HG03103 (cell line): ENCODE measurements around the gene ADSS1.

Source experiments
- ATAC-seq: cut with Tn5 transposase; IDR thresholded peaks from one replicate; pipeline ENCODE4 v1.9.1; 2021; ENCODE audit warnings: low read depth; ENCODE audit not compliant: unreplicated experiment

The ADSS1 gene

DNA sequence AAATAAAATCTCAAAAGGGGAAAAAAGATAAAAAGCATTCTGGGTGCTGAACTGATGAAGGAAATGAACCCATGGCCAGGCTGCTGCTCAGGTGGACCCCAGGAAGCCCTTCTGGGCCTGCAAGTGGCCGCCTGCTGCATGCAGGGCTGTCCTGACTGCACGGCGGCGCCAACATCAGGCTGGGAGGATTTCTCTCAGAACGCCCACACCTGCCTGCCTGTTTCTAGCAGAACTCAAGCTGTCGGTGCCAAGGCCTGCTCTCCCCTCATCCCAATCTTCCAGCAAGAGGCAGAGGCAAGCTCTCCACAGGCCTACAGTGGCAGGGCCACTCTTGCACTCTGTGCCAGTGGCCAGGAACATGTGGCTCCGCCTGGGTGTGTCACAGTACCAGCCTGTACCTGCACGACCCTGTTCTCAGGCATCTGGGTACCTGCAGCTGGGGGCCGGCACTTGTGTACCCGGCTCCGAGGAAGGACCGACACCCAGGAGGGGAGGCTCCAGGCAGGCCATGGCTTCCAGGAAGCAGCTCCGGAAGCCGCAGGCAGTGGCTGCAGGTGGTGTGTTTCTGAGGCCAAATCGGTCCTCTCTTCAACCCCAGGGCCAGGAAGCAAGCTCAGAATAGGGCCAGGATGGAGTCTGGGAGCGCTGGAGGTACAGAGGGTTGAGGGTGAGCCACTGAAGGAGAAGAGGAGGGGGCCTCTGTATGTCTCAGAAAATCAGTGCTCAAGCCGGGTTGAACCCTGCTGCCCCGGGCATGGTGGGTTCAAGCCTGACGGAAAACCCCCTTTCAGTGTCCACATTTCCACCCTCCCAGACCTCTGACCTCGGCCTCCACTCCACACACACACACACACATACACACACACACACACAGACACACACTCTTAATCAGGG, 37.2 kb upstream of the ADSS1 start:
- no peak for ATAC-seq

DNA sequence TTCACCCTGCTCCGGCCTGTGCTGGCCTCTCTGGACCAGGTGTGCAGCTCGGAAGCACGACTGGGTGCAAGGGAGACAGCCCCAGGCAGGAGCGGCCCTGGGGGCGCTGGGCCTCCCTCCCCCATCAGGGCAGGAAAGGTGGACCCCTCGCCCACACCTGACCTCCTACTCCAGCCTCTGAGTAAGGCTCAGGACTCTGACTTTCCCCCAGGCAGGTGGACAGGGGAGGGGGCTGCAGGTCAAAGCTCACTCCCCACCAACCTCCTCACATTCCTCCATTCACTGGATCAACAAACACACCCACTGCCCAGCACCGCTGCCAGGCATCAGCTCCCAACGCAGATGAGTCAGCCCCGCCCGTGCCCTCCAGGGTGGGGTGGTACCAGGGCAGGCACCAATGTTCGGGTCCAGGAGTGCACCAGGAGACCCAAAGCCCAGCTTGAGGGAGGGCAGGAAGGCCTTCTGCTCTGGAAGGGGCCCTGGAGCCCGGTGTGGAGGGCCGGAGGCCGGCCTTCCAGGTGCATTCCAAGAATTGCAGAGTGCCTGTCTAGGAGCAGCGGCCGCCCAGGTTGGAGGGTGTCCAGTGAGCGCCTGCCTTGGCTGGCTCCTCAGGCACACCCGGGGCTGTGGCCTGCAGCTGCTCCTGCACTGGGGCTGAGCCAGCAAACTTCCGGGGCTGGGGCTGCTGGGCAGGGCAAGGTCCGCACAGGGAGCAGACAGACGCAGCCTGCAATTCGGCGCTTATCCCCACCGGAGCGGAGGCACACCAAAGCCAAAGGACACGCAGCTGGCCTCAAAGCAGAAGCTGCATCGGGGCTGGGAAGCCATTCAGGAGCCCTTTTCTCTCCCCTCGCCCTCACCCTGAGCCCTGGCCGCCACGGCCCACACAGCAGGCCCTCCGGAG, 36.2 kb upstream of the ADSS1 start:
- ATAC-seq = no peak

DNA sequence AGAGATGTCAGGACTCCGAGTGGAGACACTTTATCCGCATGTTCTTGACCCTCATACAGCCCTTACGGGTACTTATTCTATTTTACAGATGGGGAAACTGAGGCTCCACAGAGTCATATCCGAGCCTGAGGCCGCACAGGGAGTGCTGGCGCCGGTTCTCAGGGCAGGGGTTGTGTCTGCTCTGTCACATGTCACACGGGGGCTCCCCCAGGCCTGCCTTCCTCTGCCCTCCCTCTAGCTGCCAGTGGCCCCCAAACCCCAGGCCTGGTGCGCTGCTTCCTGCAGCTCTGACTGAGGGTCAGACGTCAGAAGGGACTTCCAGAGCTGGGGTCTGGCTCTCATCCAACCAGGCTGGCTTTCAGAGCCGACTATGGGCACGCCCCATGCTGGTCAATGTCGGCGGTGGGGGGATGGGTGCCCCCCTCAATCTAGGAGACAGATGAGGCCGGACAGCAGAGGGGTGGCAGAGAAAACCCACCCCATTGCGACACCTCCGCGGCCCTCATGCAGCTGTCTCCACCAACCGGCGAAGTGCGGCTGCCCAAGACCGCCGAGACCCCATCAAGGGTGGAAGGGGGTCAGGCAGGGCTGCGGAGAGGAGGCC, 35.4 kb upstream of the ADSS1 start:
- ATAC-seq = no peak

DNA sequence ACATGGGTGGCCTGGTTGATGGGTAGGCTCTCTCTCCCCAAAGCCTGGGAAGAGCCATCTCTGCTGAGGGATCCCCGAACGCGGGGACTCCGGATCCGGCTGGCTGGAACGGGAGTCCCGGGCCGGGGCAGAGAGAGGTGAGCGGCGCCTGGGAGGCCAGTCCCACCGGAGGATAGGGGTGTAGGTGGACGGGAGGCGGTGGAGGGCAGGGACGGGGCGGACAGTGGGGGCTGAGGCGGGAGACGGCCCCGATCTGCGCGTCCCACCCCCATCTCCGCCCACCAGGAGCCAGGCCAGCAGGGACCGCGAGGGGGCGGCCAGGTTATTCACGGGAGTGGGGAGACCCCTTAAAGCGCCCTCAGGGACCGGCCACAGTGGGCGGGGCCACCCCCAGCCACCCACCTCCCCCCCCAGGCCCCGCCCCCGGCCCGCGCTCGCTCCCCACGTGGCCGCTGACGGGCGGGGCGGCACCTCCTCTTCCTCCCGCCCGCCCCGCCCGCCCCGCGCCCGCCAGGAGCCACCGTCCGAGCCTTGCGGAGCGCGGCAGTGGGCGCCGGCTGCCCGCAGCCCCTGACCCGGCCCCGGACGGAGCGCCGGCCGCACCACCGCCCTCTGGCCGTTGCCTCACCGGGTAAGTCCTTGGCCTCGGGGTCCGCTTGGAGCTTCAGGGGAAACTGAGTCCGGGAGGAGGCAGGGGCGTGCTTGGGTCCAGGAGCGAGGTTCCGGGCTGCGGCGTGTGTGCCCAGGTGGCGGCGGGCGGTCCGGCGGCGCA, 34.7 kb upstream of the ADSS1 start, which contains the start of gene INF2:
Gene INF2 (plus strand): TSS at position 510 of the 772 bp plus-strand sequence. CDS start 11,748 bp downstream, outside the sequence.
- no peak for ATAC-seq

DNA sequence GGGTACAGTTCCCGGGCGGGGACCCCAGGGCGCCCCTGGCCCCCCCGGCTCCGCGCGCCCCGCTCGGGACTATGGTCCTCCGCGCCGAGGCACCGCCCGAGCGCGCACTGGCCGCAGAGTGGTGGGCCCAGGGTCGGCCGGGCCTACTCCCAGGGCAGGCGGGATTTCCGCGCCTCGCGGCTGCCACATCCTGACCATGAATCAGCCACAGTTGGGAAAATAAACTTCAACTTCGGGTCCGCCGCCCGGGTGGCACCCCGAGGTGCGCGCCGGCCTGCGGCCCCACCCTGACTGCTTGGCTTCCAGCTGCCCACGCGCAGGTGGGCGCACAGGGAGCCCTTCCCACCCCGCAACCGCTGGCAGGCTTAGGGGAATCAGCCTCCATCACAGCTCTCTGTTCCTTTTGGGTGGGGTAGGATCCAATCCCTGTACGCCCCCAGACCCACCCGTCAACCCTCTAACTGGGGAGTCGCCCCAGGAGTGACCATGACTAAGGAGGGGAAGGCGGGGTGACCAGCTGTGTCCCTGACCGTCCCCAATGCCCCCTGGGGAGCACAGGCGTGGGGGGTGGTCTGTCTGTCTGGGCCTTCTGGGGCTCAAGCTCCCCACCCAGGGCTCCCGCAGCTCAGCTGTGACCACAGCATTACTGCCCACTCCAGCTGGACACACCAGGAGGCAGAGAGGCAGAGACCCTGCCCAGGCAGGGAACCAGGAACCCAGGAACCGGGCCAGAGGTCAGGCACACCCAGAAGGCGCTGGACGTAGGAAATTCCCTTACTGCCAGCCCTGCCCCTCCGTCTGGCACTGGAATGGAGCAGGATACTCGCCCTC, 33.9 kb upstream of the ADSS1 start:
- ATAC-seq = no peak

DNA sequence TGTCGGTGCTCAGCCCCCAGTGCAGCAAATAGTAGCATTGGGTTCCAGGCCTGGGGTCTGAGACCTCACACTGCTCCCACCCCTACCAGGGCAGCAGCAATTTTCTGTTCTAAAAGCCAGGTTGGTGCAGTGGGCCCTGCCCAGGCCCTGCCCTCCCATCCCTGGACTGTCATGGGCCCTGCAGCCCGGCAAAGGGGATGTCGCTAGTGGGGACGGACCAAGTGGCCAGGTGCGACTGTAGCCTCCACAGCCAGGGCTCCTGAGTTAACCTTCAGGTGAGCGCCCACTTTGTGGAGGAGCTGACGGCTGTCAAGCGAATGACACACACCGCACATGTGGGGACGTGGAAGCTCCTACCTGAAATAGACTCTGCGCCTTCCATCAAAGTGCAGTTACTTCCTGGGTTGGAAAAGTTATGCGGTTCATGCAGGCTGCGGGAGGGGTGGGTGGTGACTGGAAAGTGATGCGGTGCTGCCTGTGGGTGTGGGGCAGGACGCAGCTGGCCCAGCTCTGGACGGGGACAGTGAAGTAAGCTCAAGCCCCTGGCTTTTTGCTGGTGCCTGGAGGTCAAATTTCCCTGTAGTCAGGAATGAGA, 33.1 kb upstream of the ADSS1 start:
- ATAC-seq = no peak

DNA sequence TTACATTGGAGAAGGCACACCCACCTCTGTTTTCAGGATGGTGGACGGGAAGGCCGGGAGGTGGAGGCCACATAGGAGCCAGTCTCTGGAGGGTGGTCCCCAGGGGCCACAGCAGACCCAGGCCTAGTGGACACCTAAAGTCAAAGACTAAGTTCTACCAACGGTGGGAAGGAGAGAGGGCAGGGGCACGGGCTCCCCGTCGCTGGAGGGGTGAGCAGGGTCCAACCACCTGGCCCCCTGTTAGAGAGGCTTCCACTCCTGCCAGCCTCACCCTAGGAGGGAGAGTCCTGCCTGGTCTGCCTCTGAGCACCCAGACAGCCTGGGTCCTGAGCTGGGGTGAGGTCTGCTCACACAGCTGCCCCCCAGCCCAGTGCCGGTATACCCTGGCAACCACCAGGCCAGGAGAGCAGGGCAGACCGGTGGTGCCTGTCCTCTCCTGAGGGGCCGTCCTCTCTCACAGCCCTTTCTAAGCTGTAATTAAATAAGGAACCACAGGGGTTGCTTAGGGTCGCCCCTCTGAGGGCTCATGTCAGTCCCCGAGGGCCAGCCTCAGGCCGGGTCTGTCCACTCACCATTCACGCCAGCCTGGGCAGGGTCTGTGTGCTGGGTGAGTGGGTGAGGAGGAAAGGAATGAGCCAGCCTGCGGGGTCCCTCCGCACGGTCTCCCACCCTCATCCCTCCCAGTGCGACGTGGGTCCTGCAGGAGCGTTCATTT, 32.3 kb upstream of the ADSS1 start:
- ATAC-seq = no peak

DNA sequence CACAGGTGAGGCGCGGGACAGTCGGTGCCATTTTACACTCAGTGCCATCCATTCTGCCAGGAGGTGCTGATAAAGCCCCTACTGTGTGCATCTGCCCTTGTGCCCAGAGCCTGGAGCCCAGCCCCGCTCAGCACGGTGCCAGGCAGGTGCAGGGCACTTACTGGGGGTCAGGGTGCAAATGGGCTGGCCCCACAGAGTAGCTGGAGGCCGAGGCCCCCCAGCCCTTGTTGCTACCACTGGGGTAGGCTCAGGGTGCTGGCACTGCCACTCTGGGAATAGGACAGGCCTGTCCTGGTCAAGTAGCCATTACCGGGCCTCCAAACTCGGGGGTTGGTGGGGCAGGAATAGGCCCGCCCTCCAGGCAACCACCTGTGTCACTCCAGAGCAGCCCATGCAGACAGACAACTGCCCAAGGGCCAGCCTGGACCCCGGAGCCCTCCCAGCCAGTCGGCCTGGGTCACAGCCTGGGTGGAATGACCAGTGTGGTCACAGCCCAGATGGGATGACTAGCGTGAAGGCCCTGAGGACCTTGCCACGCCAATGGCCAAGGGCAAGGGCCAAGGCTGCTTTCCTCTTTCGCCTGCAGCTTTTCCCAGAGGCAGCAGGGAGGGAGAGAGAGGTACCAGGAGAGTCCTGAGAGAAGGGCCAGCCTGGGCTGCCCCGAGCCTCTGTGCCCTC, 31.6 kb upstream of the ADSS1 start:
- ATAC-seq = no peak

DNA sequence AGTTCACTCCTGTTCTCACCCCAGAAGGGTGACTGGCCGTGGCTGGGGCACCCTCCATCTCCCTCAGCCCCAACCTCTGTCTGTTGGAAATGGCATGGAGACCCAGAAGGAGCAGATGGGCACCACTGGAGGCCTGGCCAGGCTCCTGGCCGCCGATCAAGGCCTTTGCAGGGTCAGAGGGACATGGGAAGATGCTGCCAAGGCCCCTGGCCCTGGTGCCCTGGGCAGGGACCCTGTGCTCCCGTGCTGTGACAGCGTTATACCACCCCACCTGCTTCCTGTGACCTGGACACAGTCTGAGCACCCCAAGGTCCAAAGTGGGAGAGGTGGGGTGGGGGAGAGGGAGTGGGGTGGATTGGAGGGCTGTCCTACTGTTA, 31.1 kb upstream of the ADSS1 start:
- ATAC-seq = no peak

DNA sequence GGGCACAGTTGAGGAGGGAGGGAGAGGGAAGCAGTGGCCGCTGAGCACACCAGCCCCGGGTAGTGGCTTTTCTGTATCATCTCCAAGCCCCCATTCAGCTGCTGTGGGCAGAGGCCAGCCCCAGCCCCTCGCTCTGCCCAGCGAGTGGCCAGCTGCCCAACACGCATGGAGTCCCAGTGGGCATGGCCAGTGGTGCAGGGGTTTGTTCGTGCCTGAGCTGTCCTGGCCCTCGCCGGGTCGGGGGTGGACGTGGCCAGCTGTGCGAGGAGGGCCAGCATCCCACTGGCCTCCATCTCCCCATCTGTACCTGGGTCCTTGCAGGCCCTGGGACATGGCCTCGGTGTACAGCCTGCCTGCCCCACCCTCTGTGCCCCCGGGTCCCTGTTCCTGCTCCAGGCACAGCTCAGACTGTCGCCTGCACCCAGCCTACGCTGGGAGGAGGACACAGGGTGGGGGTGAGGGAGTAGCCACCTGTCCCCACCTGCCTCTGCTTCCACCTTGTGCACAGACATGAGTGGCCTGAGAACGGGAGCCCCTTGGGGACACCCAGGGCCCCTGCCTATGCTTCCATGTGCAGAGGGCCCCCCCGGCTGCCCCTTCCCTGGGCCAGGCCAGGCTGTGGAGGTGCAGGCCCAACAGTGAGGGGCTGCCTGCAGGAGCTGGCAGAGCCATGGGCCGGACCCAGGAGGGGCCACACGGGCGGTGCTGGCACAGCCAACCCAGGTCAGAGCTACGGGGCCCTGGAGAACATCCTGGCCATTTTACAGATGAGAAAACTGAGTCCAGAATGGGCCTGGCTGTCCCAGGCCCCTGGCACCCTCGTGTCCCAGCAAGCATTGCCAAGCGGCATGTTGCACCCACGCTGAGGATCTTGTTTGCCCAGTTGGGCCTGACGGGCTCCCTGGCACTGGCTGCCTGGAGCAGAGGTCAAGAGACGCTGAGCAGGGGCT, 30.3 kb upstream of the ADSS1 start:
- no peak for ATAC-seq

DNA sequence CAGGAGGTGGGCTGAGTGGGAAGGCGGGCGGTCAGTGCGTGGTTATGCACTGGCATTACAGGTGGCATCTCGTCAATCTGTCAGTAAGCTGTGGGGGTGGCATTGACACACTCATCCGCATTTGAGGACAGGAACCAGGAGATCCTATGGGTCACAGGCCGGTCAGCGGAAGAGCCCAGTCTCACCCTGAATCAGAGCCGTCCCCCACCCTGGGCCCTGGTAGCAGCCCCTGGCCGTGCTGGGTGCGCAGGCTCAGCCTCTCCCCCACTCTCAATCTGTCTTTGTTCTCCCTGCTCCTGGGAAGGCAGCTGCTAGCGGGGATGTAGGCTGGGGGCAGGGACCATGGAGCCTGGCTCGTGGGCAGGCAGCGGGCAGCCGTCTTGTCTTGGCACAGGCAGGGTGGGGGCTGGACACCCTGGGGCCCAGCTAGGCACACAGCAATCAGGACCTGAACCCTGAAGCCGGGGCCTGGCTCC, 29.5 kb upstream of the ADSS1 start:
- ATAC-seq = no peak

DNA sequence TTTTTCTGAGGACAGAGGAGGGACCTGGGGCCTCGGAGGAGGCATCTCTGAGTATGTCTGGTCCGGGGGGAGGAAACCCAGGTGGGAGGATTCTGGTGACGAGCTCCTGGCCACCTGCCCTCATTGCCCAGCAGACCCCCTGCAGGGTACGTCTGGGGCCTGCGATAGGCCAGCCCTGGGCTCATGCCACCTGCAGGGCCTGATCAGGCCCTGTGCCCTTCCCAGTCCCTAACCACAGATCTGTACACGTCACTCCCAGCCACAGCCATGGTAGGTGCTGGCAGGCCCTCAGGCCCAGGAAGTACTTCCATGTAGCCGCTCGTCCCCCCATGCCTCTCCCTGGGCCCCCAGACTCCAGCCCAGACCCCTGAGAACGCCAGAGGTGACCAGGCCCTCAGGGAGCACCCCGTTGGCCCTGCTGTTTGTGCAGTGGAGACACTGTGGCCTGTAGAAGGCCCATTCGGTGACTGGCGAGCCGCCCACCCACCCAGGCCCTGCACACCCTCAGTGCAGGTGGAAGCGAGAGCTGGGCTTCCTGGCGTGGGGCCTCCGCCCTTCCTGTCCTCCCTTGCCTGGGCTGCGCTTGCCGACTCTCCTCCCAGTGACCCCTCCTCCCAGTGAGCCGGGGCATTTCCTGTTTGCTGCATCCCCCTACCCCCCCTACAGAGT, 28.9 kb upstream of the ADSS1 start:
- ATAC-seq = no peak

DNA sequence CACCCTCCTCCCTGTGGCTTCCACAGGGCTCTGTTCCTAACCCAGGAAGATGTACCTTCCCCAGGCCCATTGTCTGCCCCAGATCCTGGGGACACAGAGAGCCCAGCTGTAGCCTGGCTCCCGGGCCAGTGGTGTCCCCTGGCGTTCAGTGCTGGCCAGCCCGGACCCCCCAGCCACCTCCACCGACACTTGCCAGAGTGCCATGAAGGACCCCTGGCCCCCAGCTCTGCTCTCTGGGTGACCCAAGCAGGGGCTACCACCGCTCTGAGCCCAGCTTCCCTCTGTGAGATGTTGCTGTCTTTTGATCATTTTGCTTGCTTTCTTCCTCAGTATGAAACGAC, 28.4 kb upstream of the ADSS1 start:
- ATAC-seq = no peak

DNA sequence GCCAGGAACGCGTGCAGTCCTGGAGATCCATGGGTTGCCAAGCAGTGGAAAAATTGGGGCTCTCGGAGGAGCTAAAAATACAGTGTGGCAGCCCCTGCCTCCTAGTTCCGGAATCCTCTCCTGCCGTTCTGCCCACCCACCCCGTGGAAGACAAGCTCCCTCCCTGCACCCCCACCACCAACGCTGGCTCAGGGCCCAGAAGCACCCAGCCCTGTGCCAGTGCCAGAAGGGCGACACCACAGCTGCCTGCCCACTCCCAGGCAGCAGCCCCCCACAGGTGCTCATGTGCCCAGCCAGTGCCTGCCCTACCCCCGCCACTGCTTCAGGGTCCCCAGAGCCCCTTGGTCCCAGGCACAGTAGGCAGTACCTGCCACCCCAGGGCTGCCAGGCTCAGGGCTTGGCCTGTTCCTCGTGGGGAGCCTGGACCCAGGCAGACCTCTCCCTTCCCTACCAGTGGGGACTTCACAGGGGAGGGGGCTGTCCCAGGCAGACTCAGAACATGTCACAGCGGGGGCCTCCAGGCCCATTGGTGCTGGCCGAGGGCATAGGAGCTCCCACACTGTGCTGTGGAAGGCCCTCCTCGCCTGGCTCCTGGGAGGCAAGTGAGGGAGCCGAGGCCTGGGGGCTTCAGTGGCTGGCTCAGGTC, 27.2 kb upstream of the ADSS1 start:
- ATAC-seq = no peak

DNA sequence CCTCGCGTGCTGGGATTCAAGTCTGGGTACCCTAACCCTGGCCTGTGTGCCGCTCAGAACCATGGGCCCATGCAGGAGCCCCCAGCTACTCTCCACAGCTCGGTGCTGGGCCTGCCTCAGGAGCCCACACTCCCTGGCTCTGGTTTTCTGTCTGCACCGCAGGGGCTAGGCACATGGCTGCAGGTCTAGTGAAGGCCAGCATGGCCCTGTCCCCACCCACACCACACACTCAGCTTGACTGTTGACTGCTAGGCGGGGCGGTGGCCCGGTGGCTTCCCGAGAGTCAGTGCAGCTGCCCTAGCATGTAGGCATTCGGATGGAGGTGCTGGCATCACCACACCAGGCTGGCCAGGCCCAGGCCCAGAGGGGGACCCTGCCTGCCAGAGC, 26.7 kb upstream of the ADSS1 start:
- ATAC-seq = no peak
